Muscle of arm (tissue), 14 donors: ENCODE measurements around the gene SON. TPM values are rescaled to one million over a fixed set of nuclear protein-coding genes. Genes with fewer than 3 reads are reported as not detected.
"Not testable (repeated sequence)": the region's sequence is repeated elsewhere in the genome, so short reads cannot be mapped to it uniquely, and the experiment has no call there.

Source experiments
- DNase-seq: peaks from one replicate; pipeline ENCODE4 v3.0.0-alpha.2; 2013
- long read RNA-seq, 11 donors: transcript quantifications; one replicate each; lab custom pipeline, GENCODE V29; 2026
- polyA plus RNA-seq, 12 donors: library from polyadenylated mRNA; unstranded; fragments of 120-200 nt; gene quantifications; one replicate each; pipeline ENCODE4 v1.2.1, GENCODE V29; 2013; ENCODE audit not compliant: insufficient read length in 12 of 12

SON gene
- 100 to 1,000 TPM in 11 of 12 donors, 10 to 100 TPM in 1; 87.6 to 316 (median 231) TPM for polyA plus RNA-seq
- long read RNA-seq, donor 1, full-length matches to known transcripts, result 28 of 217 reads
- long read RNA-seq, donor 1, partial matches to known transcripts, result 189 of 217 reads
- long read RNA-seq, donor 1, other reads (novel, unspliced or antisense), result 0 of 217 reads
- long read RNA-seq, donor 2, full-length matches to known transcripts, result 14 of 136 reads
- long read RNA-seq, donor 2, partial matches to known transcripts, result 122 of 136 reads
- long read RNA-seq, donor 2, other reads (novel, unspliced or antisense), result 0 of 136 reads
- long read RNA-seq, donor 3, full-length matches to known transcripts, result 16 of 84 reads
- long read RNA-seq, donor 3, partial matches to known transcripts, result 68 of 84 reads
- long read RNA-seq, donor 3, other reads (novel, unspliced or antisense), result 0 of 84 reads
- long read RNA-seq, donor 4, full-length matches to known transcripts, result 6 of 50 reads
- long read RNA-seq, donor 4, partial matches to known transcripts, result 44 of 50 reads
- long read RNA-seq, donor 4, other reads (novel, unspliced or antisense), result 0 of 50 reads
- long read RNA-seq, donor 5, full-length matches to known transcripts, result 35 of 245 reads
- long read RNA-seq, donor 5, partial matches to known transcripts, result 198 of 245 reads
- long read RNA-seq, donor 5, other reads (novel, unspliced or antisense), result 12 of 245 reads
- long read RNA-seq, donor 6, full-length matches to known transcripts, result 7 of 79 reads
- long read RNA-seq, donor 6, partial matches to known transcripts, result 72 of 79 reads
- long read RNA-seq, donor 6, other reads (novel, unspliced or antisense), result 0 of 79 reads
- long read RNA-seq, donor 7, full-length matches to known transcripts, result 15 of 93 reads
- long read RNA-seq, donor 7, partial matches to known transcripts, result 78 of 93 reads
- long read RNA-seq, donor 7, other reads (novel, unspliced or antisense), result 0 of 93 reads
- long read RNA-seq, donor 8, full-length matches to known transcripts, result 26 of 166 reads
- long read RNA-seq, donor 8, partial matches to known transcripts, result 140 of 166 reads
- long read RNA-seq, donor 8, other reads (novel, unspliced or antisense), result 0 of 166 reads
- long read RNA-seq, donor 9, partial matches to known transcripts, result 75 of 86 reads
- long read RNA-seq, donor 9, other reads (novel, unspliced or antisense), result 0 of 86 reads
- long read RNA-seq, donor 10, full-length matches to known transcripts, result 18 of 126 reads
- long read RNA-seq, donor 10, partial matches to known transcripts, result 108 of 126 reads
- long read RNA-seq, donor 10, other reads (novel, unspliced or antisense), result 0 of 126 reads
- long read RNA-seq, donor 11, full-length matches to known transcripts, result 24 of 166 reads
- long read RNA-seq, donor 11, partial matches to known transcripts, result 137 of 166 reads
- long read RNA-seq, donor 11, other reads (novel, unspliced or antisense), result 5 of 166 reads

- DNase-seq, result peak; percentile 99
Measured at GRCh38 chr21:33542640-33543504, at the start of gene SON. TSS of gene SON (plus strand) at chr21:33543038. CDS start at chr21:33543093, 55 bp downstream.

- DNase-seq, result no peak
Measured at GRCh38 chr21:33493756-33494155, 49.1 kb upstream of the SON start.

GRCh38 chr21:33495743-33496142, 47.1 kb upstream of the SON start:
- DNase-seq, result no peak

GRCh38 chr21:33496345-33496744, 46.5 kb upstream of the SON start:
- no peak for DNase-seq

GRCh38 chr21:33505833-33506232, 37.0 kb upstream of the SON start:
- no peak for DNase-seq

- not testable (repeated sequence) for DNase-seq
Measured at GRCh38 chr21:33507003-33507402, 35.8 kb upstream of the SON start.

- no peak for DNase-seq
Measured at GRCh38 chr21:33510826-33511225, 32.0 kb upstream of the SON start.

- DNase-seq, result no peak
Measured at GRCh38 chr21:33511639-33512038, 31.2 kb upstream of the SON start.

- no peak for DNase-seq
Measured at GRCh38 chr21:33512481-33512880, 30.4 kb upstream of the SON start.

- DNase-seq, result no peak
Measured at GRCh38 chr21:33514229-33514628, 28.6 kb upstream of the SON start.

GRCh38 chr21:33518899-33519298, 23.9 kb upstream of the SON start:
- no peak for DNase-seq

GRCh38 chr21:33522297-33522952, 20.4 kb upstream of the SON start:
- DNase-seq, result no peak

- DNase-seq, result no peak
Measured at GRCh38 chr21:33522953-33523349, 19.9 kb upstream of the SON start.

- no peak for DNase-seq
Measured at GRCh38 chr21:33531007-33531406, 11.8 kb upstream of the SON start.

- DNase-seq, result no peak
Measured at GRCh38 chr21:33537212-33537611, 5.6 kb upstream of the SON start.

- DNase-seq, result no peak
Measured at GRCh38 chr21:33539616-33540015, 3.2 kb upstream of the SON start.

- DNase-seq, result no peak
Measured at GRCh38 chr21:33540711-33541104, 2.1 kb upstream of the SON start.

GRCh38 chr21:33541105-33541711, 1.6 kb upstream of the SON start:
- peak; percentile 15 for DNase-seq
